ENCODE data around the gene ADGRF5. TPM values are rescaled to one million over a fixed set of nuclear protein-coding genes. Genes with fewer than 3 reads are reported as not detected.

The ADGRF5 gene
- total RNA-seq, 2 experiments from 2014 or later: not detected

GRCh38 chr6:46956409-46956808, 34.7 kb upstream of the ADGRF5 start:
- no peaks in the 10 kb centered on the region for H3K9me3 Mint-ChIP-seq
- intact Hi-C loops (cut with DNase I, micrococcal nuclease): no loop called here

GRCh38 chr6:46954837-46955451, 33.2 kb upstream of the ADGRF5 start:
- H3K27me3 Mint-ChIP-seq: peaks cover 21% of the 10 kb centered on the region
- H3K4me1 ChIP-seq (ENCODE audit: insufficient read depth, low read length): no peaks in the 10 kb centered on the region
- TF ChIP-seq CTCF (IDR thresholded peaks at IDR 0.05): no peak
- intact Hi-C loops (cut with DNase I, micrococcal nuclease): no loop called here
- H3K27ac Mint-ChIP-seq: no peak overlapping the region
- H3K9me3 Mint-ChIP-seq: no peaks in the 10 kb centered on the region
- CTCF ChIA-PET: no interaction called here
- no peaks in the 10 kb centered on the region for H3K36me3 Mint-ChIP-seq (ENCODE audit: low read depth)
- H3K27ac ChIP-seq (ENCODE audit: low read depth in 1 of 2, low read length in 2 of 2): no peak overlapping the region
- no peak overlapping the region for H3K4me3 ChIP-seq (ENCODE audit: low read length)
- POLR2A ChIA-PET: no interaction called here
- no peak for DNase-seq
- no peaks in the 10 kb centered on the region for H3K4me1 Mint-ChIP-seq (ENCODE audit: low read depth)
- no peaks in the 10 kb centered on the region for H3K36me3 ChIP-seq (ENCODE audit: insufficient read depth, low read length)
- no peaks in the 10 kb centered on the region for H3K9me3 ChIP-seq (ENCODE audit: control insufficient read depth in 1 of 2, insufficient read depth in 1 of 2, low read length in 2 of 2)
- no peak overlapping the region for H3K4me3 Mint-ChIP-seq
- no peak for ATAC-seq (ENCODE audit: poor library complexity)
- H3K27me3 ChIP-seq (ENCODE audit: control insufficient read depth in 1 of 2, insufficient read depth in 2 of 2, low read length in 2 of 2): peaks cover 0 to 5% of the 10 kb centered on the region in 2 experiments

More at GRCh38 chr6:46956409-46956808, 34.7 kb upstream of the ADGRF5 start:
- no peak for TF ChIP-seq CTCF (IDR thresholded peaks at IDR 0.05)
- POLR2A ChIA-PET: no interaction called here
- H3K27ac Mint-ChIP-seq: no peak overlapping the region
- no peaks in the 10 kb centered on the region for H3K36me3 Mint-ChIP-seq (ENCODE audit: low read depth)
- H3K27ac ChIP-seq (ENCODE audit: low read depth in 1 of 2, low read length in 2 of 2): no peak overlapping the region
- CTCF ChIA-PET: no interaction called here
- H3K4me1 Mint-ChIP-seq (ENCODE audit: low read depth): no peaks in the 10 kb centered on the region
- DNase-seq (no peak), ATAC-seq (ENCODE audit: poor library complexity) (no peak)
- H3K4me3 Mint-ChIP-seq: no peak overlapping the region
- no peak overlapping the region for H3K4me3 ChIP-seq (ENCODE audit: low read length)
- H3K9me3 ChIP-seq (ENCODE audit: control insufficient read depth in 1 of 2, insufficient read depth in 1 of 2, low read length in 2 of 2): no peaks in the 10 kb centered on the region
- peaks cover 0 to 5% of the 10 kb centered on the region in 2 experiments for H3K27me3 ChIP-seq (ENCODE audit: control insufficient read depth in 1 of 2, insufficient read depth in 2 of 2, low read length in 2 of 2)
- H3K4me1 ChIP-seq (ENCODE audit: insufficient read depth, low read length): no peaks in the 10 kb centered on the region
- peaks cover 15% of the 10 kb centered on the region for H3K27me3 Mint-ChIP-seq
- no peaks in the 10 kb centered on the region for H3K36me3 ChIP-seq (ENCODE audit: insufficient read depth, low read length)

- H3K27me3 Mint-ChIP-seq: peaks cover 21% of the 10 kb centered on the region
- DNase-seq: no peak
- no peaks in the 10 kb centered on the region for H3K4me1 Mint-ChIP-seq (ENCODE audit: low read depth)
- H3K9me3 Mint-ChIP-seq: no peaks in the 10 kb centered on the region
- ChIA-PET CTCF (no interaction called here), POLR2A (no interaction called here)
- ATAC-seq (ENCODE audit: poor library complexity): no peak
- no peak overlapping the region for H3K27ac ChIP-seq (ENCODE audit: low read depth in 1 of 2, low read length in 2 of 2)
- no peak overlapping the region for H3K4me3 ChIP-seq (ENCODE audit: low read length)
- H3K27ac Mint-ChIP-seq: no peak overlapping the region
- H3K9me3 ChIP-seq (ENCODE audit: control insufficient read depth in 1 of 2, insufficient read depth in 1 of 2, low read length in 2 of 2): no peaks in the 10 kb centered on the region
- H3K4me3 Mint-ChIP-seq: no peak overlapping the region
- H3K4me1 ChIP-seq (ENCODE audit: insufficient read depth, low read length): no peaks in the 10 kb centered on the region
- H3K36me3 ChIP-seq (ENCODE audit: insufficient read depth, low read length): no peaks in the 10 kb centered on the region
- peaks cover 0 to 5% of the 10 kb centered on the region in 2 experiments for H3K27me3 ChIP-seq (ENCODE audit: control insufficient read depth in 1 of 2, insufficient read depth in 2 of 2, low read length in 2 of 2)
- intact Hi-C loops (cut with DNase I, micrococcal nuclease): no loop called here
- H3K36me3 Mint-ChIP-seq (ENCODE audit: low read depth): no peaks in the 10 kb centered on the region
- TF ChIP-seq CTCF (IDR thresholded peaks at IDR 0.05): no peak
These were observed 32.2 kb upstream of the ADGRF5 start for GRCh38 chr6:46953921-46954320.
